A673 (cell line): ENCODE data around the gene GAL3ST1. TPM values are rescaled to one million over a fixed set of nuclear protein-coding genes. Genes with fewer than 3 reads are reported as not detected.

ENCODE experiments used
- BruUV-seq: library from RNA; stranded (reverse); fragments of 400-500 nt; replicated peaks from 2 replicates; lab custom pipeline; 2021; lab: Mats Ljungman, UMichigan
- CTCF ChIA-PET: fragments of 300-600 bp; sonication (Branson Sonifier 250); formaldehyde crosslinking; loops from one replicate; lab custom pipeline; 2022; ENCODE audit warnings: antibody characterized with exemption; lab: Charles Lee
- POLR2A ChIA-PET: fragments of 300-600 bp; sonication (Branson Sonifier 250); formaldehyde crosslinking; loops from one replicate; lab custom pipeline; 2022; ENCODE audit warnings: antibody characterized with exemption; ENCODE audit not compliant: low non-redundant PET; lab: Charles Lee
- DNase-seq: peaks from one replicate; pipeline ENCODE4 v3.0.0-alpha.2; 2015; ENCODE audit warnings: low spot score
- H3K27ac ChIP-seq: fragments of 200-600 bp; sonication (generic); 2 replicates; pipeline ENCODE4 v1.5.1; 2016; ENCODE audit warnings: mixed run types, low read depth, mild to moderate bottlenecking, mixed read lengths, antibody characterized with exemption, low read length; ENCODE audit not compliant: poor library complexity, severe bottlenecking
- H3K27me3 ChIP-seq: fragments of 200-600 bp; sonication (generic); replicated peaks from 2 replicates; pipeline ENCODE4 v1.6.1; 2017; ENCODE audit warnings: mixed run types, low read depth, mild to moderate bottlenecking, mixed read lengths, antibody characterized with exemption, low read length; ENCODE audit not compliant: insufficient read depth, poor library complexity
- H3K36me3 ChIP-seq: fragments of 200-600 bp; sonication (generic); 2 replicates; pipeline ENCODE4 v1.6.1; 2016; ENCODE audit warnings: mixed run types, mild to moderate bottlenecking, mixed read lengths, antibody characterized with exemption, low read length; ENCODE audit not compliant: insufficient read depth, poor library complexity, severe bottlenecking
- H3K4me1 ChIP-seq: fragments of 200-600 bp; sonication (generic); 2 replicates; pipeline ENCODE4 v1.6.1; 2017; ENCODE audit warnings: mixed run types, mild to moderate bottlenecking, mixed read lengths, antibody characterized with exemption, low read length; ENCODE audit not compliant: insufficient read depth, poor library complexity, severe bottlenecking
- H3K4me3 ChIP-seq: fragments of 200-600 bp; sonication (generic); 2 replicates; pipeline ENCODE4 v1.5.1; 2016; ENCODE audit warnings: low read depth, mixed run types, mild to moderate bottlenecking, mixed read lengths, low read length; ENCODE audit not compliant: poor library complexity, severe bottlenecking
- H3K9me3 ChIP-seq: fragments of 200-600 bp; sonication (generic); 2 replicates; pipeline ENCODE4 v1.6.1; 2016; ENCODE audit warnings: mixed run types, low read depth, mild to moderate bottlenecking, mixed read lengths, antibody characterized with exemption, low read length; ENCODE audit not compliant: poor library complexity, severe bottlenecking
- CTCF ChIP-seq: fragments of 300-800, 200-600 bp; sonication (generic); conservative IDR thresholded peaks from 2 replicates; pipeline ENCODE4 v1.5.1; 2017; ENCODE audit warnings: low read depth, mild to moderate bottlenecking, antibody characterized with exemption, low read length, moderate library complexity, mixed read lengths
- EZH2 ChIP-seq: fragments of 200-600 bp; sonication (generic); IDR thresholded peaks from 2 replicates; pipeline ENCODE4 v1.6.1; 2017; ENCODE audit warnings: borderline replicate concordance, low read depth, mild to moderate bottlenecking, mixed read lengths, antibody characterized with exemption, low read length; ENCODE audit not compliant: poor library complexity, severe bottlenecking
- intact Hi-C: fragments of 100-400 bp; cut with micrococcal nuclease; formaldehyde crosslinking; loops from one replicate; pipeline ENCODE4 v1.10.0; 2022; ENCODE audit not compliant: unreplicated experiment
- total RNA-seq: library from RNA; stranded (reverse); gene quantifications from 2 replicates; pipeline ENCODE4 v1.2.3, GENCODE V29; 2021

GAL3ST1 gene
- total RNA-seq, 1 experiment from 2014 or later = 0.58 TPM

DNA sequence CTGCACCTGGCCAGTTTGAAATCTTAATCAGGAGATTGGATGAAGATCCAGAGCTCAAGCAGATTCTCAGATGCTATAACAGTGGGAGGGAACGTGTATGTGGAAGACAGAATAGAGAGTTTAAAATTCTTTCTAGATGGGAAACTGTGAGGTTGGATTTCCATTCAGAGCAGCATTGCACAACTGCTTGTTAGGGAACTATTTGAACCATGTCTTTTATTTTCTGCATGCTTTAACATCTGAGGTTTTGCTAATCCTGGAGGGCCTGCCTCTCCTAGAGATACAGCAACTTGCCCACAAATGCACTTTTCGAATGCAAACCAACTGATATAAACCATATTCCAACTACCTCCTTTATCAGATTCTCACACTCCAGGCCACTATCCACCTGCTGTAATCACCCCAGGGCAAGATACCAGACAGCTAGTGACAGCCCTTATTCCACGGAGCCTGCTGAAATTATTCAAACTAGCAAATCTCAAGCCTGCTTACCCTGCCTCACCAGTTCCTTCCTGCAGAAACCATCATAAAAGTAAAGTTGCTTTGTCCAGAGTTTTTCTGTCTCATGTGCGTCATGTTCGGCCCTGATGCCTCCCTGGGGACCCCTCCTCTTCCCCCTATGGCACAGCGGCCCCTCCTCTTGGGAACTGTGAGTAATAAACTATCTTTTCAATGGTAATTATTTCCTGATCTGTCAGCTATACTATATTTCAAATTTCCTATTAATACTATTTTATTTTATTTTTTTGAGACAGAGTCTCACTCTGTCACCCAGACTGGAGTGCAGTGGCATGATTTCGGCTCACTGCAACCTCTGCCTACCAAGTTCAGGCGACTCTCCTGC lies 50.6 kb downstream of the GAL3ST1 start:
- intact Hi-C loops = no loop called here
- no TSS peak for BruUV-seq
- H3K36me3 ChIP-seq = no peaks in the 10 kb centered on the region

DNA sequence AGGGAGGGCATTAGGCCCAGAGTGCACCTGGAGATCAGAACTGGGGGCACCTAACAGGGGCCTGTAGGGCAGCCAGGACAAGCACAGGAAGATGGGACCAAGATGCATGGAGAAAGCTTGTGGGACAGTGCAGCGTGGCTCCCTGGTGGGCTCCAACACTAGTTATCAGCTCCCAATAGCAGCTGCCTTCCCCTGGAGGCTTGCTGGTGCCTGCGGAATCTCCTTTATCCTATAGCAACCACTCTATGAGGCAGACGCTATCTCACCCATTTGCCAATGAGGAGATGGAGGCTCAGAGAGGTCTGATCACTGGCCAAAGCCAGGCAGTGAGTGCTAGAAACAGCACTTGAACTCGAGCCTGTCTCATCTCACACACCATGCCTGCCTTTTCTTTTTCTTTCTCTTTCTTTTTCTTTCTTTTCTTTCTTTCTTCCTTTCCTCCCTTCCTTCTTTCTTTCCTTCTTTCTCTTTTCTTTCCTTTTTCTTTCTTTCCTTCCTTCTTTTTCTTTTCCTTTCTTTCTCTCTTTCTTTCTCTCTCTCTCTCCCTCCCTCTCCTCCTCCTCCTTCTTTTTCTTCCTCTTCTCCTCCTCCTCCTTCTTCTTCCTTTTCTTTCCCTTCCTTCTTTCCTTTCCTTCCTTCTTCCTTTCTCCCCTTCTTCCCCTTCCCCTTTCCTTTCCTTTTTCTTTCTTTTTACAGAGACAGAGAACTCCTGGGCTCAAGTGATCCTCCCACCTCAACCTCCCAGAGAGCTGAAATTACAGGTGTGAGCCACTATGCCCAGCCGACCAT lies 52.9 kb downstream of the GAL3ST1 start:
- Histone ChIP-seq H3K27ac (no peak overlapping the region), H3K27me3 (no peaks in the 10 kb centered on the region), H3K4me1 (peaks cover 7% of the 10 kb centered on the region), H3K4me3 (no peak overlapping the region), H3K9me3 (no peaks in the 10 kb centered on the region), H3K36me3 (no peaks in the 10 kb centered on the region)
- no peak for DNase-seq
- TF ChIP-seq CTCF (no peak), EZH2 (no peak)
- BruUV-seq = no TSS peak
- POLR2A ChIA-PET = no interaction called here
- CTCF ChIA-PET = no interaction called here
- intact Hi-C loops = no loop called here

More for the DNA sequence above, 50.6 kb downstream of the GAL3ST1 start:
- DNase-seq = peak; percentile 35
- CTCF ChIA-PET = interaction anchor here (0.8 kb wide), 1 partner anchor 111 kb away, joined by 3 read pairs; the partner anchor contains the start of gene SLC35E4
- H3K4me3 ChIP-seq = no peak overlapping the region
- H3K4me1 ChIP-seq = peaks cover 7% of the 10 kb centered on the region
- H3K9me3 ChIP-seq = no peaks in the 10 kb centered on the region
- H3K27ac ChIP-seq = no peak overlapping the region
- POLR2A ChIA-PET = no interaction called here
- H3K27me3 ChIP-seq = no peaks in the 10 kb centered on the region
- TF ChIP-seq CTCF = no peak
- no peak for TF ChIP-seq EZH2

DNA sequence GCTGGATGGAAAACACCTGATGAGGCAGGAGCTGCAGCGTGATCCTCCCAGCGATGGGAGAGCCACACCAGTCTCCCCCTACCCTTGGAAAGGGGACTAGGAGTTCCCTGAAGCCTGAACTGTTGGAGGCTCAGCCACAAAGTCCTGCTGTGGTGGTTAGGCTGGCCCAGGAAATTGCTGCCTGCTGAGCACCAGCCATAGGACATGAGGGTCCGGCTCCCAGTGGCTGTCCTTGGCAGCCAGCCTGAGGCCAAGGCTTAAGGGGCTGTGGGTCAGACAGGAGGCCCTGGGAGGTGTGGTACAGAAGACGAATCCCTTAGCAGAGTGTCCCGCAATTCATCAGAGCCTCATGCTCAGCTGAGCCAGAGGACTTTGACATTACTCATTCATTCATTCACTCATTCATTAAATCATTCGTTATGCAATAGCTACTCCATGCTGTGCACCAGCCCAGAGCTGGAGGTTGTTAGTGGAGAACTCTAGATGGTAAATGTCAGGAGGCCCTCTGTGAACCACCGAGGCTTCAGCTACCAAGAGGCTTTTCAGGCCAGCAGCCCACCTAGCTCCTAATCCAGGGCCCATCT lies 54.5 kb downstream of the GAL3ST1 start:
- Histone ChIP-seq H3K4me1 (peaks cover 7% of the 10 kb centered on the region), H3K9me3 (no peaks in the 10 kb centered on the region), H3K36me3 (no peaks in the 10 kb centered on the region), H3K27me3 (no peaks in the 10 kb centered on the region), H3K4me3 (no peak overlapping the region), H3K27ac (no peak overlapping the region)
- intact Hi-C loops = no loop called here
- BruUV-seq = no TSS peak
- no peak for DNase-seq
- TF ChIP-seq CTCF (no peak), EZH2 (no peak)
- POLR2A ChIA-PET = no interaction called here
- CTCF ChIA-PET = no interaction called here
